PFSK-1 (cell line): Measurements from ENCODE around the gene KRTAP1-4.
"Not testable (repeated sequence)": the region's sequence is repeated elsewhere in the genome, so short reads cannot be mapped to it uniquely, and the experiment has no call there.

Experiments
- FOXP2 ChIP-seq: optimal IDR thresholded peaks from 2 replicates; pipeline ENCODE3; 2011; ENCODE audit warnings: borderline replicate concordance, control low read depth, inconsistent platforms; ENCODE audit not compliant: insufficient read depth; ENCODE audit errors: extremely low read length, extremely low read depth
- POLR2AphosphoS5 ChIP-seq: IDR thresholded peaks from 2 replicates; pipeline ENCODE4 v1.6.1; 2012; ENCODE audit warnings: low read depth, mild to moderate bottlenecking, control low read depth, low read length, moderate library complexity
- SIN3A ChIP-seq: IDR thresholded peaks from 2 replicates; pipeline ENCODE4 v1.6.1; 2012; ENCODE audit warnings: mild to moderate bottlenecking, low read length, moderate library complexity, borderline replicate concordance; ENCODE audit not compliant: insufficient read depth
- TAF1 ChIP-seq: IDR thresholded peaks from 2 replicates; pipeline ENCODE4 v1.6.1; 2012; ENCODE audit warnings: low read length, control low read depth, borderline replicate concordance; ENCODE audit not compliant: insufficient read depth
- TF ChIP-seq, protein P1 (sequence below), 2 experiments: IDR thresholded peaks; 2 replicates each; pipeline versions ENCODE4 v1.6.1 to v1.8.0; 2011 to 2012; ENCODE audit warnings: low read depth in 2 of 2, low read length in 2 of 2, control low read depth in 1 of 2, inconsistent platforms in 1 of 2, mild to moderate bottlenecking in 1 of 2, moderate library complexity in 1 of 2; ENCODE audit not compliant: insufficient read depth in 1 of 2

The KRTAP1-4 gene

GRCh38 chr17:41040783-41041571, 11.0 kb upstream of the KRTAP1-4 start, which contains the start of gene KRTAP1-1:
KRTAP1-1 (minus strand) TSS chr17:41041450; CDS start chr17:41041397, 53 bp downstream.
- TF ChIP-seq SIN3A, POLR2AphosphoS5: not testable (repeated sequence)
- TF ChIP-seq, protein P1, sequence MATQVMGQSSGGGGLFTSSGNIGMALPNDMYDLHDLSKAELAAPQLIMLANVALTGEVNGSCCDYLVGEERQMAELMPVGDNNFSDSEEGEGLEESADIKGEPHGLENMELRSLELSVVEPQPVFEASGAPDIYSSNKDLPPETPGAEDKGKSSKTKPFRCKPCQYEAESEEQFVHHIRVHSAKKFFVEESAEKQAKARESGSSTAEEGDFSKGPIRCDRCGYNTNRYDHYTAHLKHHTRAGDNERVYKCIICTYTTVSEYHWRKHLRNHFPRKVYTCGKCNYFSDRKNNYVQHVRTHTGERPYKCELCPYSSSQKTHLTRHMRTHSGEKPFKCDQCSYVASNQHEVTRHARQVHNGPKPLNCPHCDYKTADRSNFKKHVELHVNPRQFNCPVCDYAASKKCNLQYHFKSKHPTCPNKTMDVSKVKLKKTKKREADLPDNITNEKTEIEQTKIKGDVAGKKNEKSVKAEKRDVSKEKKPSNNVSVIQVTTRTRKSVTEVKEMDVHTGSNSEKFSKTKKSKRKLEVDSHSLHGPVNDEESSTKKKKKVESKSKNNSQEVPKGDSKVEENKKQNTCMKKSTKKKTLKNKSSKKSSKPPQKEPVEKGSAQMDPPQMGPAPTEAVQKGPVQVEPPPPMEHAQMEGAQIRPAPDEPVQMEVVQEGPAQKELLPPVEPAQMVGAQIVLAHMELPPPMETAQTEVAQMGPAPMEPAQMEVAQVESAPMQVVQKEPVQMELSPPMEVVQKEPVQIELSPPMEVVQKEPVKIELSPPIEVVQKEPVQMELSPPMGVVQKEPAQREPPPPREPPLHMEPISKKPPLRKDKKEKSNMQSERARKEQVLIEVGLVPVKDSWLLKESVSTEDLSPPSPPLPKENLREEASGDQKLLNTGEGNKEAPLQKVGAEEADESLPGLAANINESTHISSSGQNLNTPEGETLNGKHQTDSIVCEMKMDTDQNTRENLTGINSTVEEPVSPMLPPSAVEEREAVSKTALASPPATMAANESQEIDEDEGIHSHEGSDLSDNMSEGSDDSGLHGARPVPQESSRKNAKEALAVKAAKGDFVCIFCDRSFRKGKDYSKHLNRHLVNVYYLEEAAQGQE (IDR thresholded peaks at IDR 0.05; ENCODE audit: insufficient read depth in 1 of 2, low read depth in 2 of 2, low read length in 2 of 2) = not testable (repeated sequence)

DNA sequence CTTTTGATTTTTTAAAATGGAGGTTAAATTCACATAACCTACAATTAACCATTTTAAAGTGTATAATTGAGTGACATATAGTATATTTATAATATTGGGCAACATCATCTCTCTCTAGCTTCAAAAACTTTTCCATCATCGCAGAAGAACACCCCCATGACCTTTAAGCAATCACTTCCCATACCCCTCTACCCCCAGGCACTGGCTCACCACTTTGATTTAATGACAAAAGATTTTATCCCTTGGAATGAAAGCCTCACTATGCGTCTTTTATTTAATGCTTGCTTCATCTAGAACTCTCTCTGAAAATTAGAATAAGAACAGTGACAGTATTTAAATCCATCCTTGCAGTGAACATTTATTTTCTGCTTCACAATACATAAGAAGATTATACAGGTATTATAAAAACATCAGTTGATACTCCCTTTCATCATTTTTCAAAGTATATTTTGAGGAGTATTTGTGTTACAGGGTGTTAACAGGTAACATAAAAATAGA, 7.9 kb upstream of the KRTAP1-4 start:
- TF ChIP-seq POLR2AphosphoS5 (no peak), TAF1 (no peak), SIN3A (no peak), FOXP2 (no peak)
- TF ChIP-seq, protein P1 (IDR thresholded peaks at IDR 0.05; ENCODE audit: insufficient read depth in 1 of 2, low read depth in 2 of 2, low read length in 2 of 2) = no peak

- TF ChIP-seq TAF1, POLR2AphosphoS5, SIN3A: not testable (repeated sequence)
Measured at GRCh38 chr17:41034346-41034935, 4.4 kb upstream of the KRTAP1-4 start, which contains the start of gene KRTAP1-3. KRTAP1-3 (minus strand) TSS chr17:41034874; CDS start chr17:41034821, 53 bp downstream.

- TF ChIP-seq FOXP2 (no peak), POLR2AphosphoS5 (no peak), SIN3A (no peak), TAF1 (no peak)
- TF ChIP-seq, protein P1 (IDR thresholded peaks at IDR 0.05; ENCODE audit: insufficient read depth in 1 of 2, low read depth in 2 of 2, low read length in 2 of 2) = no peak
Measured at GRCh38 chr17:41026715-41027471, 3.1 kb downstream of the KRTAP1-4 start, which contains the start of gene KRTAP1-5. KRTAP1-5 (minus strand) TSS chr17:41027208; CDS start chr17:41027155, 53 bp downstream.

DNA sequence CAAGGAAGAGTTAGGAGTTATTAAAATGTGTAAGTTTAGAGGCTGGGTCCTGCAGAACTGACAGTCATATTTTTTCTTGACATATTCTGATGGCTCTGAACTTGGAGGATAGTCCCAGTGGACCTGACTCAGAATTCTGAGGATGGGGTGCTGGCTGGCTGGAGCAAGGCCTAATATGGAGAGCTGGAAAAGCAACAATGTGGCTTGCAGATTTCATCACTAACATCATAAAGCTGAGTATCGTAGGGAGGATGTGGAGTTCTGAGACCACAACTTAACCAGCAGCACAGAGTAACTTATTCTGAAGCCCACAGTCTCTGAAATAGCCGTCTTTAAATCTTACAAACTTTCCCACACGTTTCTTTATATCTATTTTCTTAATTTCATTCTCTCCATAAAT, 5.3 kb downstream of the KRTAP1-4 start:
- TF ChIP-seq SIN3A (no peak), TAF1 (no peak), FOXP2 (no peak), POLR2AphosphoS5 (no peak)
- TF ChIP-seq, protein P1 (IDR thresholded peaks at IDR 0.05; ENCODE audit: insufficient read depth in 1 of 2, low read depth in 2 of 2, low read length in 2 of 2) = no peak
